ENCODE data around the gene CCL2. TPM values are rescaled to one million over a fixed set of nuclear protein-coding genes. Genes with fewer than 3 reads are reported as not detected.

Gene CCL2
- total RNA-seq, 1 experiment from 2014 or later, result 1.4 TPM

DNA sequence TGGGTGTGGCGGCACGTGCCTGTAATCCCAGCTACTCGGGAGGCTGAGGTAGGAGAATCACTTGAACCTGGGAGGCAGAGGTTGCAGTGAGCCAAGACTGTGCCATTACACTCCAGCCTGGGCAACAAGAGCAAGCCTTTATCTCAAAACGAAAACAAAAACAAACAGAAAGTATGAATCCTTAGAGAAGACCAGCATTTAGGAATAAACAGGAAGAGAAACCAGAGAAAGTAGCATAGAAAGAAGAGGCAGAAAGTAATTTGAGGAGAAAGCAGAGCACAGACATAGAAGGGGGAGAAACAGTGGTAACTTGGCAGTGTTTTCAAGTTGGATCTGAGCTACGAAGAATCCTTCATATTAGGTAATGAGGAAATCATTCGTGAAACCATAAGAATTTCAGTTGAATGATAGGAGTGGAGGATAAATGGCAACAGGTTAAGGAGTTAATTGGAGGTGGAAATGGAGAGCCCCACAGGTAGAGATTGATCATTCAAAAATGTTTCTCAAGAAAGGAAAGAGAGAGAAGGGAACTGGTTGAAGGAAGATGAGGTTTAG is 9.7 kb upstream of the CCL2 start:
- no peaks in the 10 kb centered on the region for H3K79me1 ChIP-seq (ENCODE audit: insufficient read depth, low read depth, low read length, poor library complexity, severe bottlenecking)
- Mint-ChIP-seq H3K27ac (no peak overlapping the region), H3K4me3 (no peak overlapping the region), H3K36me3 (ENCODE audit: insufficient read depth in 1 of 3, low read depth in 3 of 3) (no peaks in the 10 kb centered on the region), H3K4me1 (peaks cover 14 to 16% of the 10 kb centered on the region in 2 experiments), H3K9me3 (no peaks in the 10 kb centered on the region), H3K27me3 (ENCODE audit: low read depth) (no peaks in the 10 kb centered on the region; the same call in none of the 2 replicates)
- H2AK5ac ChIP-seq (ENCODE audit: insufficient read length, low read length), result no peak overlapping the region
- TF ChIP-seq, protein P1, sequence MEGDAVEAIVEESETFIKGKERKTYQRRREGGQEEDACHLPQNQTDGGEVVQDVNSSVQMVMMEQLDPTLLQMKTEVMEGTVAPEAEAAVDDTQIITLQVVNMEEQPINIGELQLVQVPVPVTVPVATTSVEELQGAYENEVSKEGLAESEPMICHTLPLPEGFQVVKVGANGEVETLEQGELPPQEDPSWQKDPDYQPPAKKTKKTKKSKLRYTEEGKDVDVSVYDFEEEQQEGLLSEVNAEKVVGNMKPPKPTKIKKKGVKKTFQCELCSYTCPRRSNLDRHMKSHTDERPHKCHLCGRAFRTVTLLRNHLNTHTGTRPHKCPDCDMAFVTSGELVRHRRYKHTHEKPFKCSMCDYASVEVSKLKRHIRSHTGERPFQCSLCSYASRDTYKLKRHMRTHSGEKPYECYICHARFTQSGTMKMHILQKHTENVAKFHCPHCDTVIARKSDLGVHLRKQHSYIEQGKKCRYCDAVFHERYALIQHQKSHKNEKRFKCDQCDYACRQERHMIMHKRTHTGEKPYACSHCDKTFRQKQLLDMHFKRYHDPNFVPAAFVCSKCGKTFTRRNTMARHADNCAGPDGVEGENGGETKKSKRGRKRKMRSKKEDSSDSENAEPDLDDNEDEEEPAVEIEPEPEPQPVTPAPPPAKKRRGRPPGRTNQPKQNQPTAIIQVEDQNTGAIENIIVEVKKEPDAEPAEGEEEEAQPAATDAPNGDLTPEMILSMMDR (conservative IDR thresholded peaks at IDR 0.05), result no peak
- no peak overlapping the region for H3K56ac ChIP-seq (ENCODE audit: insufficient read length, low read depth, low read length)
- no peak overlapping the region for H2BK120ac ChIP-seq (ENCODE audit: low read depth, low read length, poor library complexity, severe bottlenecking)
- H2BK15ac ChIP-seq (ENCODE audit: low read depth, low read length), result no peak overlapping the region
- 100% methylated on average over 1 of the region's 6 CpGs for WGBS (ENCODE audit: extremely low coverage, insufficient read length, low lambda C conversion rate)
- H3K9me3 ChIP-seq (ENCODE audit: control insufficient read depth, low read depth, low read length), result no peaks in the 10 kb centered on the region
- H2BK20ac ChIP-seq (ENCODE audit: low read depth, low read length, poor library complexity, severe bottlenecking), result no peak overlapping the region
- no peak overlapping the region for H3K27ac ChIP-seq (ENCODE audit: insufficient read length, low read depth, low read length)
- no peak for DNase-seq
- no peak overlapping the region for H2BK12ac ChIP-seq (ENCODE audit: insufficient read length, low read depth, low read length)
- no peak overlapping the region for H3K9ac ChIP-seq (ENCODE audit: extremely low read depth, insufficient read length, low read length)
- H4K5ac ChIP-seq (ENCODE audit: insufficient read length, low read depth, low read length), result no peak overlapping the region
- H3K4ac ChIP-seq (ENCODE audit: low read depth, low read length), result no peak overlapping the region
- H4K20me1 ChIP-seq (ENCODE audit: control insufficient read depth, insufficient read depth, insufficient read length), result no peaks in the 10 kb centered on the region
- H3K4me1 ChIP-seq (ENCODE audit: insufficient read depth, low read length), result no peaks in the 10 kb centered on the region
- no peak overlapping the region for H4K8ac ChIP-seq (replicated peaks; ENCODE audit: insufficient read length, low read depth, low read length)
- H3T11ph ChIP-seq (ENCODE audit: low read length), result no peak overlapping the region
- no peak overlapping the region for H3K23ac ChIP-seq (ENCODE audit: insufficient read length, low read depth, low read length)
- no peak overlapping the region for H2BK5ac ChIP-seq (ENCODE audit: insufficient read length, low read length)
- no peak overlapping the region for H3K14ac ChIP-seq (ENCODE audit: insufficient read depth, low read length)
- no peak overlapping the region for H4K91ac ChIP-seq (ENCODE audit: insufficient read length, low read depth, low read length)
- H3K23me2 ChIP-seq (ENCODE audit: insufficient read length, low read depth, low read length, poor library complexity, severe bottlenecking), result no peaks in the 10 kb centered on the region
- no peak overlapping the region for H3K4me2 ChIP-seq (ENCODE audit: insufficient read depth, insufficient read length, low read length)
- no peak overlapping the region for H3K18ac ChIP-seq (ENCODE audit: insufficient read length, low read depth, low read length)
- no peak overlapping the region for H2AFZ ChIP-seq (ENCODE audit: low read length)
- no peaks in the 10 kb centered on the region for H3K79me2 ChIP-seq (ENCODE audit: insufficient read depth, low read length)
- H3K27me3 ChIP-seq (ENCODE audit: insufficient read depth, low read length), result no peaks in the 10 kb centered on the region
